OCI-LY7 (cell line): Measurements from ENCODE around the gene INSR. TPM values are rescaled to one million over a fixed set of nuclear protein-coding genes. Genes with fewer than 3 reads are reported as not detected.
"Not testable (repeated sequence)": the region's sequence is repeated elsewhere in the genome, so short reads cannot be mapped to it uniquely, and the experiment has no call there.

Experiments used
- BruUV-seq: library from RNA; stranded (reverse); fragments of 400-500 nt; replicated peaks from 2 replicates; lab custom pipeline; 2021; lab: Mats Ljungman, UMichigan
- CTCF ChIA-PET: fragments of 300-600 bp; sonication (Branson Sonifier 250); formaldehyde crosslinking; loops from one replicate; lab custom pipeline; 2022; ENCODE audit warnings: antibody characterized with exemption; ENCODE audit not compliant: unreplicated experiment; lab: Charles Lee
- POLR2A ChIA-PET: fragments of 300-600 bp; sonication (Branson Sonifier 250); formaldehyde crosslinking; loops from one replicate; lab custom pipeline; 2022; ENCODE audit warnings: antibody characterized with exemption; lab: Charles Lee
- DNase-seq: peaks from one replicate; pipeline ENCODE4 v3.0.0-alpha.2; 2015; ENCODE audit warnings: low spot score
- H2AFZ ChIP-seq: fragments of 200-600 bp; sonication (generic), shearing (Covaris generic); 2 replicates; pipeline ENCODE4 v1.6.1; 2014; ENCODE audit warnings: mild to moderate bottlenecking, antibody characterized with exemption, low read length, moderate library complexity
- H3K27ac ChIP-seq: fragments of 200-600 bp; sonication (generic); 2 replicates; pipeline ENCODE4 v1.5.1; 2014; ENCODE audit warnings: mixed run types, low read depth, mild to moderate bottlenecking, moderate library complexity, low read length, inconsistent platforms; ENCODE audit not compliant: poor library complexity, severe bottlenecking
- H3K36me3 ChIP-seq: fragments of 200-600 bp; sonication (generic); 2 replicates; pipeline ENCODE4 v1.6.1; 2014; ENCODE audit warnings: mild to moderate bottlenecking, antibody characterized with exemption, low read length, moderate library complexity, mixed read lengths; ENCODE audit not compliant: insufficient read depth
- H3K4me1 ChIP-seq: fragments of 200-600 bp; sonication (generic); 2 replicates; pipeline ENCODE4 v1.5.1; 2014; ENCODE audit warnings: mild to moderate bottlenecking, low read length; ENCODE audit not compliant: insufficient read depth, poor library complexity, severe bottlenecking
- H3K4me2 ChIP-seq: fragments of 200-600 bp; sonication (generic); 2 replicates; pipeline ENCODE4 v1.6.1; 2014; ENCODE audit warnings: mild to moderate bottlenecking, low read length
- H3K4me3 ChIP-seq: fragments of 200-600 bp; sonication (generic); 2 replicates; pipeline ENCODE4 v1.5.1; 2014; ENCODE audit warnings: mild to moderate bottlenecking, low read depth, low read length; ENCODE audit not compliant: poor library complexity, severe bottlenecking
- H3K79me2 ChIP-seq: fragments of 200-600 bp; sonication (generic); 2 replicates; pipeline ENCODE4 v1.6.1; 2016; ENCODE audit warnings: low read depth, mild to moderate bottlenecking, low read length, moderate library complexity, mixed read lengths; ENCODE audit not compliant: insufficient read depth
- H3K9me2 ChIP-seq: fragments of 200-600 bp; sonication (generic); 2 replicates; pipeline ENCODE4 v1.6.1; 2016; ENCODE audit warnings: mild to moderate bottlenecking, low read length, mixed read lengths; ENCODE audit not compliant: insufficient read depth
- H3K9me3 ChIP-seq: fragments of 200-600 bp; sonication (generic); 2 replicates; pipeline ENCODE4 v1.6.1; 2014; ENCODE audit warnings: mild to moderate bottlenecking, mixed run types, low read length, mixed read lengths
- H4K20me1 ChIP-seq: fragments of 200-600 bp; sonication (generic); 2 replicates; pipeline ENCODE4 v1.6.1; 2014; ENCODE audit warnings: mild to moderate bottlenecking, antibody characterized with exemption, low read length, moderate library complexity, mixed read lengths; ENCODE audit not compliant: insufficient read depth
- EZH2phosphoT487 ChIP-seq: fragments of 200-600 bp; sonication (generic); IDR thresholded peaks from 2 replicates; pipeline ENCODE4 v1.6.1; 2018; ENCODE audit warnings: low read depth, borderline replicate concordance, mild to moderate bottlenecking, mixed run types, antibody characterized with exemption, low read length, moderate library complexity, mixed read lengths
- intact Hi-C: fragments of 100-400 bp; cut with micrococcal nuclease; formaldehyde crosslinking; loops from one replicate; pipeline ENCODE4 v1.10.0; 2022; ENCODE audit not compliant: unreplicated experiment
- total RNA-seq, 2 experiments: library from RNA; depleted of rRNA in 1 of 2; stranded (reverse); fragments of >200 nt in 1 of 2; shearing (Covaris generic) in 1 of 2; gene quantifications; 2 replicates each; pipeline ENCODE4 v1.2.3, GENCODE V29; 2014 to 2022
- TF ChIP-seq, protein P1 (sequence below): fragments of 200-600 bp; sonication (generic); conservative IDR thresholded peaks from 2 replicates; pipeline ENCODE4 v1.5.1; 2014; ENCODE audit warnings: mild to moderate bottlenecking, antibody characterized with exemption, low read length, moderate library complexity, mixed read lengths

INSR gene
- total RNA-seq, 2 experiments from 2014 or later, result 57.7 to 74.0 TPM

- Histone ChIP-seq H3K4me3 (no peak overlapping the region), H3K9me2 (no peaks in the 10 kb centered on the region), H3K79me2 (0 out of 2 replicates have a peak, but pooled peaks cover 7% of the 10 kb centered on the region), H4K20me1 (no peaks in the 10 kb centered on the region), H3K36me3 (no peaks in the 10 kb centered on the region), H2AFZ (no peak overlapping the region), H3K9me3 (no peaks in the 10 kb centered on the region), H3K27ac (no peak overlapping the region), H3K4me2 (no peak overlapping the region), H3K4me1 (no peaks in the 10 kb centered on the region)
- CTCF ChIA-PET, result no interaction called here
- no TSS peak for BruUV-seq
- DNase-seq, result no peak
- intact Hi-C loops, result no loop called here
- no peak for TF ChIP-seq EZH2phosphoT487
- TF ChIP-seq, protein P1, sequence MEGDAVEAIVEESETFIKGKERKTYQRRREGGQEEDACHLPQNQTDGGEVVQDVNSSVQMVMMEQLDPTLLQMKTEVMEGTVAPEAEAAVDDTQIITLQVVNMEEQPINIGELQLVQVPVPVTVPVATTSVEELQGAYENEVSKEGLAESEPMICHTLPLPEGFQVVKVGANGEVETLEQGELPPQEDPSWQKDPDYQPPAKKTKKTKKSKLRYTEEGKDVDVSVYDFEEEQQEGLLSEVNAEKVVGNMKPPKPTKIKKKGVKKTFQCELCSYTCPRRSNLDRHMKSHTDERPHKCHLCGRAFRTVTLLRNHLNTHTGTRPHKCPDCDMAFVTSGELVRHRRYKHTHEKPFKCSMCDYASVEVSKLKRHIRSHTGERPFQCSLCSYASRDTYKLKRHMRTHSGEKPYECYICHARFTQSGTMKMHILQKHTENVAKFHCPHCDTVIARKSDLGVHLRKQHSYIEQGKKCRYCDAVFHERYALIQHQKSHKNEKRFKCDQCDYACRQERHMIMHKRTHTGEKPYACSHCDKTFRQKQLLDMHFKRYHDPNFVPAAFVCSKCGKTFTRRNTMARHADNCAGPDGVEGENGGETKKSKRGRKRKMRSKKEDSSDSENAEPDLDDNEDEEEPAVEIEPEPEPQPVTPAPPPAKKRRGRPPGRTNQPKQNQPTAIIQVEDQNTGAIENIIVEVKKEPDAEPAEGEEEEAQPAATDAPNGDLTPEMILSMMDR, result no peak
- POLR2A ChIA-PET, result no interaction called here
Observed at GRCh38 chr19:7227735-7228134, 66.5 kb downstream of the INSR start.

DNA sequence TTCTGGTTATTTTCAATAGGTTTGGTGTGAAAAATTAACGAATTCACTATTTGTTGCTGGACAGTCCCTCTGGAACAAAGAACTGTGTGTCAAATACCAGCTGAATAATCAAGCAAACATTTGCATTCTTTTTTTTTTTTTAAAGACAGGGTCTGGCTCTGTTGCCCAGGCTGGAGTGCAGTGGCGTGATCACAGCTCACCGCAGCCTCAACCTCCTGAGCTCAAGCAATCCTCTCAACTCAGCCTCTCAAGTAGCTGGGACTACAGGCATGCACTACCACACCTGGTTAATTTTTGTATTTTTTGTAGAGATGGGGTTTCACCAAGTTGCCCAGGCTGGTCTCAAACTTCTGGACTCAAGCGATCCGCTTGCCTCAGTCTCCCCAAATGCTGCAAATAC, 67.1 kb downstream of the INSR start:
- H3K4me2 ChIP-seq, DNase-seq, H3K4me1 ChIP-seq, H3K9me3 ChIP-seq, H3K79me2 ChIP-seq, POLR2A ChIA-PET, H4K20me1 ChIP-seq, BruUV-seq, H2AFZ ChIP-seq, intact Hi-C loops, H3K36me3 ChIP-seq, H3K4me3 ChIP-seq, H3K9me2 ChIP-seq, CTCF ChIA-PET, H3K27ac ChIP-seq: not testable (repeated sequence)

DNA sequence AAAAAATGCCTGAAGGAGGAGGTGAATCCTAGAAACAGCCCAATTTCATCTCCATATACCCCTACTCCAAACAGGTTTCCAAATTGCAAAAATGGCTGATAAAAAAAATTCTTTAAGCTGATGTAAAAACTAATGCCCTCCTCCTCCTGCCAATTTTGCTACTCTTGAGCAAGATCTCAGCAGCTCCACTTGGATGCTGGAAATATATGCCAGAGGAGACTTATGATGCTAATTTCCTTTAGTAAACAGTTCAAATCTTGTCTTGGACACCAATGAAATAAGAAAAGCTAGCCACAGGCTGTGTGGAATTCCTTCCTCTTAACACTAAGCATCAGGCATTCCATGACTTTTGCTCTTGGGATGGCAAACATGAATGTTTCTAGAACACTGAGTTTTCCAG, 67.5 kb downstream of the INSR start:
- H3K9me3 ChIP-seq, result no peaks in the 10 kb centered on the region
- intact Hi-C loops, result no loop called here
- no TSS peak for BruUV-seq
- no peaks in the 10 kb centered on the region for H4K20me1 ChIP-seq
- H3K9me2 ChIP-seq, result no peaks in the 10 kb centered on the region
- H3K27ac ChIP-seq, result no peak overlapping the region
- POLR2A ChIA-PET, result no interaction called here
- no peaks in the 10 kb centered on the region for H3K36me3 ChIP-seq
- H3K79me2 ChIP-seq, result 0 out of 2 replicates have a peak, but pooled peaks cover 7% of the 10 kb centered on the region
- no peak overlapping the region for H2AFZ ChIP-seq
- DNase-seq, result no peak
- CTCF ChIA-PET, result no interaction called here
- H3K4me1 ChIP-seq, result no peaks in the 10 kb centered on the region
- no peak for TF ChIP-seq EZH2phosphoT487
- TF ChIP-seq, protein P1, result no peak
- H3K4me3 ChIP-seq, result no peak overlapping the region
- no peak overlapping the region for H3K4me2 ChIP-seq
